HG03565 (cell line): Measurements from ENCODE around the gene SPECC1L.

ENCODE experiments used
- ATAC-seq: cut with Tn5 transposase; IDR thresholded peaks from one replicate; pipeline ENCODE4 v1.9.1; 2021; ENCODE audit warnings: mild to moderate bottlenecking, moderate library complexity; ENCODE audit not compliant: unreplicated experiment

SPECC1L gene

DNA sequence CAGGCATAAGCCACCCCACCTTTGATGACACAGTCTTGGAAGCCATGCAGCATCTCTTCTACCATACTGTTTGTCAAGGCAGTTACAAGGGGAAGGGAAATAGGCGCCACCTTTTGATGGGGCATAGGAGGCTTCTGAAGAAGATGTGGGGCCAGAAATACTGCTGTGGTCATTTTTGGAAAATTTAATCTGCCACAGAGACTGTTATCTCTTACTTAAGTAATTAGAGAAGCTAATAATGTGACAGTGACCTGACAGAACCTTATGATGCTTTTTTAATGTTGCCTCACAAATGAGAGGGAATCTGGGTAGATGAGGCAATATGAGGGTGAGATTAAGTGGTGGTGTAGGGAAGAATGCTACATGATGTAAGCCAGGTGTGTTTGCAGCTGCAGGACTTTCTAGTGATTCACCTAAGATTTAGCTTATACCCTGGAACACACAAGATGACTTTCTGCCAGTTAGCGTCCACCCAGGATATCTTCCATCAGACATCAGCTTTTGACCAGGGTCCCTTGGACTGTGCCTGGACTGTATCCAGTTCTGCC, 122.5 kb downstream of the SPECC1L start:
- ATAC-seq, result no peak

DNA sequence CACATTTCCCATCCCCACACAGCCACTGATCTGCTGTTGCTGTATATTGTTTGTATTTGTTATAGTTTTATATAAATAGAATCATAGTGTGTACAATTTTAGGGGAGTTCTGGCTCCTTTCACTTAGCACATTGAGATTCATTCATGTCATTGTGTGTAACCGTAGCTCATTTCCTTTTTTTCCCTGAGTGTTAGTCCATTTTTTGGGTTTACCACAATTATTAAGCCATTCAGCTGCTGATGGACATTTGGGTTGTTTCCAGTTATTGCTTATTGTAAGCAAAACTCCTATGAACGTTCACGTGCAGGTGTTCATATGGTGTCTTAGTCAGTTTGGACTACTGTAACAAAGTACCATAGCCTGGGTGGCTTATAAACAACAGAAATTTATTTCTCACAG, 123.2 kb downstream of the SPECC1L start:
- ATAC-seq, result no peak

DNA sequence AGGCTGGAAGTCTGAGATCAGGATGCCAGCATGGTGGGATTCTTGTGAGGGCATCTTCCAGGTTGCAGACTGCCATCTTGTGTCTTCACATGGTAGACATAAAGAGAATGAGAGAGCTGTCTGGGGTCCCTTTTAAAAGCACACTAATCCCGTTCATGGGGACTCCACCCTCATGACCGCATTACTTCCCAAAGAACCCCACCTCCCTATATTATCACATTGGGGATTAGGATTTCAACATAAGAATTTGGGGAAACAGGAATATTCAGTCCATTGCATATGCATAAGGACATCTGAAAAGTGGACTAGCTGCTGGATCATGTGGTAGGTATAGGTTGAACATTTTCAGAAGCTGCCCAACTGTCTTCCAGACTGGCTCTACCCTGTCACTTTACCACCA, 123.6 kb downstream of the SPECC1L start:
- ATAC-seq, result no peak

DNA sequence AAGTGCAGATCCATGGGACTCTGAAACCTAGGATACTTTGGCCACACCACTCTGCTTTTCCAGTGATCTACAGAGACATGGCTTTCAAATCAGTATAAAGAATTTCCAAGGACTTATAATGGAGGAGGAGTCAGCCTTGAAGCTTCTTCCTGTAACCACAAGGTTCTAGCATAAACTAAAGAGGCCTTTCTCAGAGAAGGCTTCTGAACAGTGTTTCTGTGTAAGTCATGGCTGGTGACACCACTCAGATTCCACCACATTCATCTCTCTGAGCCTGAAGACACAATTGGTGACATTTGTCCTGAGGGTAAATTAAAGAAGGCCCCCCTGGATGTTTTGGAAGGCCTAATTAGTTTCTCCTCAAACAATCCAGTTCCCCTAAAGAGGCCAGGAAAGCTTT, 127.8 kb downstream of the SPECC1L start:
- no peak for ATAC-seq

DNA sequence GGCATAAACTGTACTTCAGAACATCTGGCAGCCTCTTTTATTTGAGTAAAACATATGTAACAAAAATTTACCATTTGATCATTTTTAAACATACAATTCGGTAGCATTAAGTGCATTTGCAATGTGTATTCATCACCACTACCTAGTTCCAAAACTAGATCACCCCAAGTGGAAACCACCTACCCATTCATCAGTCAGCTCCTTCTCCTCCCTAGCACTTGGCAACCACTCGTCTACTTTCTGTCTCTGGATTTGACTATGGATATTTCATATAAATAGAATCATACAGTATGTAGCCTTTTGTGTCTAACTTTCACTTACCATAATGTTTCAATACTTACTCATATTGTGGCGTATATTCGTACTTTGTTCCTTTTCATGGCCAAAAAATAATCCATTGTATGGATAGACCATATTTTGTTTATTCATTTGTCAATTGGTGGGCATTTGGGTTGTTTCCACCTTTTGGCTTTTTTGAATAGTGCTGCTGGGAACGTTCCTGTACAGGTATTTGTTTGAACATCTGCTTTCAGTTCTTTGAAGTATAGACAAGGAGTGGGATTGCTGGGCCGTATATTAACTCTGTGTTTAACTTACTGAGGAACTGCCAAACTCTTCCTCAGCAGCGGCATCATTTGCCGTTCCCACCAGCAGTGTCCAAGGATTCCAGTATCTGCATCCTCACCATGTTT, 129.5 kb downstream of the SPECC1L start:
- ATAC-seq, result no peak

DNA sequence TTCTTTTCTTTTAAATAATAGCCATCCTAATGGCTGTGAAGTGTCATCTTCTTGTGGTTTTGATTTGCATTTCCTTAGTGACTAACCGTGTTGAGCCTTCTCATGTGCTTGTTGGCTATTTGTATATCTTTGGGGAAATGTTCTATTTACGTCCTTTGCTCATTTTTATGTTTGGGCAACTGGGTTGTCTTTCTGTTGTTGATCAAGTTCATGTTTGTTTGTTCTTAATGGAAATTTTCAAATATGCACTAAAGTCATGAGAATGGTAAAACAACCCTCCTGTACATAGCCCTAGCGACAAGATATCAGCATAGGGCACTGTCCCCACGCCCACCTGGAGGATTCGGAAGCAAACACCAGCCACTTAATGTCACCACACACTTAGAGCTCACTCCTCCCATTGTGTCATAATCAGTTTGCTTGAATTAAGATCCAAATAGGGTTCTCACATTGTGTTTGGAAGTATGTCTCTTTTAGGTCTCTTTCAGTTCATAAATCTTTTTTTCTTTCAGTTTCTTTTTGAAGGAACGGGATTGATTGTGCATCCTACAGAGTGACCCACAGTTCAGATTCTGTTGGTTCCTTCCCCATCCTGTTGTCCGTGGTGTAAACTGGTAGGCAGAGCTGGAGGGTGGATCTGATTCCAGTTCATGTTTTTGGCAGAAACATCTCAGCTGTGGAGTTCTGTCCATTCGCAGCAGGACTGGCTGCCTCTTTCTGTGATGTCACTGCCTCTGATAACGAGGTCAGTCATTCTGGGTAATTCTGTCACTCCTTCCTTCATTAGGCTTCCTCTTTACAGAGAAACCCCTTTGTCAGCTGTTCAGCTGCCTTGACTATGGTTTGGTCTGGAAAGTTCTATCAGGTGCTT, 130.3 kb downstream of the SPECC1L start:
- ATAC-seq, result no peak

DNA sequence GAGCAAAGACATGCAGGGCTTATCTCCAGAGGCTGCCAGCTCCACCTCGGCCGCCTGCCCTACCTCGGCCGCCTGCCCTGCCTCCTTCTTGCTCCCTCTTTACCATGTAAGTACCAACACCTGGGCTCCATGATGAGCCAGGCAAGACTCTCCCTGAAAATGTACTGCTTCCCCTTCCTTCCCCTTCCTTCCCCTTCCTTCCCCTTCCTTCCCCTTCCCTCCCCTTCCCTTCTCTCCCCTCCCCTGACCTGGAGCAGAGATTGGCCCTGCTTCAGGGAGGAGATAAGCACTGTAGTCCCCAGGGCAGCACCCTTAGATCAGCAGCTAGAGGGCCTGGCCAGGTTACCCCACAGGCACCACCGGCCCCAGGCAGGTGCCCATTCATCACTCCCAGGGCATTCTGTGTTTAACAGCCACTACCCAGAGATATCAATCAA, 131.3 kb downstream of the SPECC1L start:
- ATAC-seq, result no peak

DNA sequence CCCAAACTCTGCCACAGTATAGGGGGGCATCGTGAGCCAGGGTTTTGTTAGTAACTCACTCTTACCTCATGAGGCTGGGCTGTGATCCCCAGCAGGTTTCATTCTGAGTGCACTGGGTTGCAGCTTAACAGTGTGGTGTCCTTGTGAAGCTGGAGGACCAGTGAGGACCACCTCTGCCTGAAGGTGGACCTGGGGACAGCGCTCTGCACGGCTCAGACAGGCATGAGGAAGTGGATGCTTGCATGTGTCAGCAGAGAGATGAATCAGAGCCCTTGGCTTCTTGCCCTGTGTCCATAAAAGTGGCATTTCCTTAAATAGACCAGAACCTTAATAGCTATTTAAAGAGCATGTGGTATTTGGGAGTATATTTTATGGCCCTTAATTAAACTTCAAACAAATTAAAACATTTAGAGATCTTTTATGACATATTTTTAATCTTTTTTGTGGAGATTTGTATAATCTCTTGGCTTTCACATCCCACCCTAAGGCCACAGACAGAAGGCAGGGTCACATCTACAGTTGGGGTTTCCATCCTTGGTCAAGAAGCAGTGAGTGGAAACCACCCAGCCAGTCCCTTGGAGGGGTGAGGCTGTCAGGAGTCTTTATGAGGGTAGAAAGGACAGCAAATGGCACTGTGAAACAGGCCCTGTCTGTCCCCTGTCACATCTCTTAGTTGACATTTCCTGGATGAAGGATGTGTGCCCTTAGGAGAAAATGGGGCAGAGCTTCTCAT, 132.0 kb downstream of the SPECC1L start:
- no peak for ATAC-seq

DNA sequence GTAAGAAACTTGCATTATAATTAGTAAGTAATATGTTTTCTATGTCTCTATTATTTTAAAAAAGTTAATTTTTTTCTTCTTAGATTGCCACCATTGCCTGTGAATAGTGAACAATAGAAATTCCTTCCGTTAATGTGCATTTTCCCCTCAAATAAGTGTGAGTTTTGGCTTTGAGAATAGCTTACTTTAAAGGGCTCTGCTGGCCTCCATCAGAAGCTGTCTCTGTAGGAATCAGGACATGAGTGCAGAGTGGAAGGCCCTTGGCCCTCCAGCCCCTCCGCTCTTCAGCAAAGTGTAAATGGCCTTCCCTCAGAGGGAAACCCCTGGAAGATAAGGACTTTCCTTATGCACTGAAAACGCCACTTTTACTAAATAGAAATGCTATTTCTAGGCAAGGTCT, 132.7 kb downstream of the SPECC1L start:
- no peak for ATAC-seq

DNA sequence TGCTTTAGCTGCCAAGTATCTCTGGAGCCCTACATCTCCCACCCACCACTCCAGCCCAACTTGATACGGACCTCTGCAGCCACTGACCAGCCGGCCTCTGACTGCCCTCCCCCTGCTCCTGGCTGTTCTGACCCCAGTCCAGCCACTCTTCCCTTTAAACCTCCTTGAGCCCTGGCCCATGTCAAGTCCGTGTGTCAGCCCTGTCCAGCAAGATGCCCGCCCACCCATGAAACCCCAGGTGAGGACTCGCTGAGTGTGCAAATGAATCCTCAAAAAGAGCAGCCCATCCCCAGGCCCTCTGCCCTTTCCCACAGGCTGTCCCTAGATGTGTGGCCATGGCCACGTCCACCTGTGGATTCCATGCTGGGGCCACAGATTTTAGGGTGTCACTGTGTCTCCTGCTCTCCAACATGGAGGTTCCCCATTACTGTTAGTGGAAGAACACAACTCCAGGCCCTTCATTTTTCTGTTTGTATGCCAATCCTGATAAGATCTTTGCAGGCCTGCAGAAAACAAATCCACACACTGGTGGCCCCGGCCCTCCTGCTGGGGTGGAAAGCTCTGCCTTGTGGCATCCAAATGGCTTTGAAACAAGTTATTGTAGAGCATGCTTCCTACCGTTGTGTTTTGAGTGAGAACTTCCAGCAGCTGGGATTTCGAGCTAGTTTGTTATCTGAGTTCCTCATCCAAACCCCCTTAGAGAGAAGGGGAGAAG, 134.1 kb downstream of the SPECC1L start:
- no peak for ATAC-seq

DNA sequence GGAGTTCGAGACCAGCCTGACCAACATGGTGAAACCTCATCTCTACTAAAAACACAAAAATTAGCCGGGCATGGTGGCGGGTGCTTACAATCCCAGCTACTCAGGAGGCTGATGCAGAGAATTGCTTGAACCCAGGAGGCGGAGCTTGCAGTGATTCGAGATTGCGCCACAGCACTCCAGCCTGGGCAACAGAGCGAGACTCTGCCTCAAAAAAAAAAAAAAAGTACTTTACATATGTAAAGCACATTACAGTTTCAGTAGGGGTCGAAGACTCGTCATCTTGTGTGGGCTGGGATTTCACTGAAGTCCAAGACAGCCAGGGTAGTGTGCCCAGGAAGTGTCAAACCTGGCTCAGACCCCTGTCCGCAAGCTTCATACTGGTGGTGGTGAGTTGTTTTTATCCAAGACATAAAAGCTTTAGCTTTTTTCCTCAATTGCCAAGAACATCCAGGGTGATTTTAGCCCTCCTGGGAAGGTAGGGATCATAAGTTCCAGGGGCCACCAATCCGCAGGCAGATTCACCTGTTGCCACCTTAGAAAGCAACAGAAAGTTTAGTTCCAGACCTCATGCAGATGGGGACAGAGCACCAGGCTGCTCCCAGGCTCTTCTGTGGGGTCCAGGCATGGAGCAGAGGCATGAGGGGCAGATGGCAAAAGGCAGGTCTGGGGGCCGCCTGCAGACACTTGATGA, 135.1 kb downstream of the SPECC1L start:
- no peak for ATAC-seq

DNA sequence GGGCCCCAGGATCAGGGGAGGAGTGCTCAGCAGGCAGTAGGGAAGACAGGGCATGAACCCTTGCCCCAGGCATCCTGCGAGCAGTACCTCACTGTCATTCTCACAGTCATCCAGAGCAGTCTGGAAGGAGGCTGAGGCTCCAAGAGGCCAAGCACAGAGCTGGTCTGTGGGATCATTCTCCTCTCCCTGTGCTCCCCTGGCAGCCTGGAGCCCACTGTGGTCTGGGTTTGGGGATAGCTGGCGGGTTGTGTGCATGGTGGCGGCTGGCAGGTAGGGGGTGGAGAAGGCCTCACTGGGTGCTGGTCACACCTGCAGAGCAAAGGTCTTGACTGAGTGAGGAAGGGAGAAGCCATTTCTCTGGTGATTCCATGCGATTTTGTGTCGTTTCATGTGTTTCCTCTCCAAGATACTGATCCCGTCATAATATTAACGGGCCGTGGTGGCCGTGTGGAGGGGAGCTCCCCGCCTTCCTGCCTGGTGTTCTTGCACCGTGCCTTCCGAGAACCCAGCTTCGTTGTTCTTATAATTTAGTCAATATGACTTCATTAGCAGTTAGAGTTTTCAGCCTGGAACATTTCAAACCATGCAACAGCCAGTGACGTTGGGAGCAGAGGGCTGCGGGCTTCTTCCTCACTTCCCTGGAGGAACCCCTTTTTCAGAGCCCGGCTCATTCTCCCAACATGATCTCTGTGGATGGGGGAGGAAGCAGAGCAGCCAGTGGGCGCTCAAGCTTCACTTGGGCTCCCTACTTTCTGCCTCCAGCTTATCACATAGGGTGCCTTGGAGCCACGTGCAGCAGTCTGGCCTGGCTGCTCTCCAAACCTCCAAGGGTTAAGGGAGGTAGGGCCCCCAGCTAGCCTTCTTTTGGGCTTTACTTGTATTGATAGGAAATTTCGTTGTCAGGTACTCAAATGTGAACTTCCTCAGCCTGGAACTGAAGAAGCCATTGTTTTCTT, 136.0 kb downstream of the SPECC1L start:
- ATAC-seq, result no peak

DNA sequence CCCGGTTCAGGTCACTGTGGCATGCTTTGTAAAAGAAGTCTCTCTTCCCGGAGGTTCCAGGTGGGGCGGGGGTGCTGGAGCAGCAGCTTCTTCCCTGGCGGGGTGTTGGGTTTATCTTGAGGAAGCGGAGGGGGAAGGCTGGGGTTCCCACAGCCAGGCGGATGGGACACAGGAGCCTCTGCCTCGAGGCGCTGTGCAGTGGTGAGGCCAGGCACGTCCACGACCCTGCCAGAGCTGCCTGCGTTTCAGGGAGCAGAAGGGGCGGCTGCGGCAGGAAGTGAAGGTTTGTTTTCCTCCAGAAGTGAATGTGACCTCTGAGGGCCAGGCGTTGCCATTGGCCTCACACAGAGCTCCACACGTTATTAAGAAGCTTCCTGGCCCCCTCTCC, 136.6 kb downstream of the SPECC1L start:
- ATAC-seq, result no peak

DNA sequence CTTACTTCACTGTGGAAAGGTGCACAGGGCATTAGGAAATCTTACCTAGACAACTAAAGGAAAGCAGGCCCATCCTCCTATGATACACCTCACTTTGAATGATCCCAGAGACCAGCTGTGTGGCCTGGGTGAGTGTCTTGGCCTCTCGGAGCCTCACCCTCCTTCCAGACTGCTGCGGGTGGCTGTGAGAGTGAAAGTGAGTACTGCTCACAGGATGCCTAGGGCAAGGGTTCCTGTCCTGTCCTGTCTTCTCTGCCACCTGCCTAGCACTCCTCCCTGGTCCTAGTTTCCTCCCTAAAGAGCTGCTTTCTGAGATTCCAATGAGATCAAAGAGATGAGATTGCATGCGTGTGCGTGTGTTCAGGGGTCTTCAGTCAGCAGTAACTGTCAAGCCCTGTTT, 137.3 kb downstream of the SPECC1L start:
- no peak for ATAC-seq

DNA sequence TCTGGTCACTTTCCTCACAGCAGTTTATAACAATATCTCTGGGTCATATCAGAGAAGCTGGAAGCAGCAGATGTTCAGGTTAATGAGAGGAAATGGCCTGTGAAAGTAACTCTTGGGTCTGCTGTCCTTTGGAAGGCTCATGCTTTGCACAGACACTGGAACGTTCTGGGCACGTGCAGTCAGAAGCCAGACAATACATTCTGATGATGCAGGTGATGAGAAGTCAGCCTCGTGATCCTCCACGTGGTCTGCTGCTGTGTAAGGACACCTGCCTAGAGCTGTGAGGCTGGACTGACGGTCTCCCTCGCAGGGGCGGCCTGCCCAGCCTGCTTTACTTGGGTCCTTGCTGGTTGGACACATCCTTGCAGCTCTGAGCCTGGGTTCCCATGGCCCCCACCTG, 138.0 kb downstream of the SPECC1L start:
- no peak for ATAC-seq

DNA sequence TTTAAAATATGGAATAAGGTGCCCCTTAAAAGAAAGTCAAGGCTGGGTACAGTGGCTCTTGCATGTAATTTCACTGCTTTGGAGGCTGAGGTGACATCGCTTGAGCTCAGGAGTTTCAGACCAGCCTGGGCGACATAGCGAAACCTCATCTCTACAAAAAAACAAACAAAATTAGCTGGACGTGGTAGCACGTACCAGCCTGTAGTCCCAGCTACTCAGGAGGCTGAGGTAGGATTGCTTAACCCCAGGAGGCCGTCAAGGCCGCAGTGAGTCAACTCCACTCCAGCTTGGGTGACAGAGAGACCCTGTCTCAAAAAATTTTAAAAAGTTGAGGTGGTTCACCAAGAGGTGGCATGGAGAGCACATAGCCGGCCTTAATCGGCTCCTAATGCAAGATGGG, 139.1 kb downstream of the SPECC1L start:
- ATAC-seq, result no peak

DNA sequence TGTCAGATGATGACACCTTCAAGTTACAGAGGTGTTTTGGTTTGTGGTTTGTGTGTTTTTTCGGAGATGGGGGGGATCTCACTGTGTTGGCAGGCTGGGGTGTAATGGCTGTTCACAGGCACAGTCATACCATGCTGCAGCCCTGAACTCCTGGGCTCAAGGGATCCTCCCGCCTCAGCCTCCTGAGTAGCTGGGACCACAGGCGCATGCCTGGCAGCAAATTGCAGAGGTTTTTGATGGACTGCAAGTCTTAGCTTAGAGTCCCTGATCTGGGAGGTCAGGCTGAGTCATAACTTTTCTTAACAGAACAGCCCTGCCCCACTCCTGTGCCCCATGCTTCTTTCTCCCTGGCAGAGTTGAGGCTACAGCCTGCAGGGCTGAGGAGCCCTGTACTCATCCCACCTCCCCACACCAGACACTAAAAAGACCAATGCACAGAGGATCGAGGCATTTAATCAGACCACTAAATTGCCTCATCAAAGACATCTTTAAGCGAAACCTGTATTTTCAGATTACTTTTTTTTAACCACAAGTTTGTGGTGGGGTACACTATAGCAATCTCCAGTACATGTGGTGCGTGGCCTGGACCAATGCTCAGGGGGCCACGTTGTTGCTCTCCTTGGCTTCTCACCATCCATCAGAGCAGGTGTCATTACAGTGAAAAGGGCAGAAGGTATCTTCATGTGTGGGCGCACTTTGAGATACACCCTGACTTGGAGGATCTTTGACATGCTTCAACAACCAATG, 139.7 kb downstream of the SPECC1L start:
- ATAC-seq, result no peak

DNA sequence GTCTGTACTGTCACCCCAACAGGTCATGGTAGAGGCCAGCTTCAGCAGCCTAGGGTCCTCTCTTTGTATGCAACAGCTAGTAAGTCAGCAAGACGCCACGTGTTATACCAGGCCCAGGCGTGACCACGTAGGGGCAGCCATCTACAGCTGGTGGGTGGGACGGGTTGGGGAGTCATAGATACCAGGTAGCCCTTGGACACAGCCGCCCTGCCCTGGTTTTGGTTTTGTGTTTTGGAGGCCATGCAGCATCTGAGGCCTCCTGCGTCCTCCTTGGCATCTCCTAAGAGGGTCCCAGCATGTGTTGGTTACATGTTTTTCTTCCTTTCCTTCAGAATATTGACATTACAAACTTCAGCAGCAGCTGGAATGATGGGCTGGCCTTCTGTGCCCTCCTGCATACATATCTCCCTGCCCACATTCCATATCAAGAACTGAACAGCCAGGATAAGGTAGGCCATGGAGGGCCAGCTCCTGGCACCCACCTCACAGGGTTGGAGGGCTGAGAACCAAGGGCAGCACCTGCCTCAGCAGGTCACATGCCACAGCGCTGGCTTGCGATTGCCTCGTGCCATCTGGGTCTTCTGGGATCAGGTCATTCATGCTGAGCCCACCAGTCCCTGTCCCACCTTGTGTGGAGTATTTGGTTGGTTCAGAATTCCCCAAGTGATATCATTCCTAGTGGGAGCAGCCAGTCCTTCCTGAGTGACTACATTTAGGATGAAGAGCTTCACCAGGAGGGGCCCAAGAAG, 140.8 kb downstream of the SPECC1L start:
- ATAC-seq, result no peak
